CD14-positive monocyte (primary cell): Measurements from ENCODE around the gene STK33. TPM values are rescaled to one million over a fixed set of nuclear protein-coding genes. Genes with fewer than 3 reads are reported as not detected.

Experiments
- DNase-seq, 3 donors: peaks; one replicate each; pipeline ENCODE4 v3.0.0-alpha.2; 2011 to 2022
- H2AFZ ChIP-seq: 2 replicates; pipeline ENCODE4 v1.6.0; 2012; ENCODE audit warnings: mild to moderate bottlenecking, low read depth, low read length, inconsistent platforms; ENCODE audit not compliant: insufficient read depth, poor library complexity, severe bottlenecking
- H3K27ac ChIP-seq, 2 donors: 1 replicate in 1 of 2; 2 replicates in 1 of 2; pipeline ENCODE4 v1.5.1; 2012 to 2013; ENCODE audit warnings: low read length in 2 of 2, control low read depth in 1 of 2, inconsistent platforms in 1 of 2, low read depth in 1 of 2, mild to moderate bottlenecking in 1 of 2
- H3K27me3 ChIP-seq, 2 donors: one replicate each; pipeline versions ENCODE4 v1.6.0 to v1.6.1; 2011 to 2013; ENCODE audit warnings: low read length in 2 of 2; ENCODE audit not compliant: control insufficient read depth in 2 of 2, insufficient read depth in 2 of 2
- H3K36me3 ChIP-seq, 2 donors: replicated peaks in 1 of 2; 1 replicate in 1 of 2; 2 replicates in 1 of 2; pipeline versions ENCODE4 v1.5.1 to v1.6.1; 2012 to 2013; ENCODE audit warnings: low read length in 2 of 2, control low read depth in 1 of 2, inconsistent platforms in 1 of 2, mild to moderate bottlenecking in 1 of 2; ENCODE audit not compliant: insufficient read depth in 2 of 2, control insufficient read depth in 1 of 2
- H3K4me1 ChIP-seq, 2 donors: 1 replicate in 1 of 2; 2 replicates in 1 of 2; pipeline versions ENCODE4 v1.5.1 to v1.6.1; 2012 to 2013; ENCODE audit warnings: low read length in 2 of 2, control low read depth in 1 of 2, inconsistent platforms in 1 of 2, mild to moderate bottlenecking in 1 of 2, moderate library complexity in 1 of 2; ENCODE audit not compliant: insufficient read depth in 2 of 2, control insufficient read depth in 1 of 2
- H3K4me2 ChIP-seq: replicated peaks from 2 replicates; pipeline ENCODE3; 2012; ENCODE audit warnings: low read length, moderate library complexity, mild to moderate bottlenecking; ENCODE audit not compliant: poor library complexity, severe bottlenecking; ENCODE audit errors: extremely low read depth
- H3K4me3 ChIP-seq, 3 experiments: fragments of 200-600 bp in 1 of 3; sonication (generic) in 1 of 3; replicated peaks in 1 of 3; 1 replicate in 2 of 3; 2 replicates in 1 of 3; pipeline ENCODE4 v1.5.1; 2011 to 2013; ENCODE audit warnings: low read length in 3 of 3, mild to moderate bottlenecking in 3 of 3, control low read depth in 2 of 3, low read depth in 2 of 3, inconsistent platforms in 1 of 3, moderate library complexity in 1 of 3
- H3K79me2 ChIP-seq: 2 replicates; pipeline ENCODE4 v1.6.0; 2012; ENCODE audit warnings: mild to moderate bottlenecking, control low read depth, inconsistent platforms, low read length, moderate library complexity; ENCODE audit not compliant: insufficient read depth
- H3K9ac ChIP-seq: 2 replicates; pipeline ENCODE4 v1.6.0; 2017; ENCODE audit warnings: low read length, mild to moderate bottlenecking; ENCODE audit not compliant: insufficient read depth, poor library complexity, severe bottlenecking
- H3K9me3 ChIP-seq, 2 donors: replicated peaks in 1 of 2; 1 replicate in 1 of 2; 2 replicates in 1 of 2; pipeline versions ENCODE4 v1.5.1 to v1.6.1; 2012 to 2013; ENCODE audit warnings: low read length in 2 of 2, control low read depth in 1 of 2; ENCODE audit not compliant: control insufficient read depth in 1 of 2, insufficient read depth in 1 of 2
- H4K20me1 ChIP-seq: 2 replicates; pipeline ENCODE4 v1.6.0; 2012; ENCODE audit warnings: mild to moderate bottlenecking, low read length, control low read depth, moderate library complexity; ENCODE audit not compliant: insufficient read depth
- H3K27ac Mint-ChIP-seq, 7 donors: one replicate each; pipeline ENCODE4 v1.8.0; 2020; ENCODE audit warnings: mild to moderate bottlenecking in 7 of 7, mixed read lengths in 7 of 7, moderate library complexity in 6 of 7, inconsistent platforms in 2 of 7
- H3K27me3 Mint-ChIP-seq, 3 donors: one replicate each; pipeline ENCODE4 v1.8.0; 2021 to 2022; ENCODE audit warnings: low read depth in 3 of 3, mild to moderate bottlenecking in 3 of 3, mixed read lengths in 3 of 3, moderate library complexity in 3 of 3, inconsistent platforms in 1 of 3
- H3K36me3 Mint-ChIP-seq, 2 donors: one replicate each; pipeline ENCODE4 v1.8.0; 2020; ENCODE audit warnings: mixed read lengths in 2 of 2, inconsistent platforms in 1 of 2, mild to moderate bottlenecking in 1 of 2
- H3K4me1 Mint-ChIP-seq: one replicate; pipeline ENCODE4 v1.8.0; 2020; ENCODE audit warnings: mild to moderate bottlenecking, mixed read lengths
- H3K4me3 Mint-ChIP-seq, 2 donors: one replicate each; pipeline ENCODE4 v1.8.0; 2020; ENCODE audit warnings: mild to moderate bottlenecking in 2 of 2, mixed read lengths in 2 of 2, moderate library complexity in 1 of 2
- H3K9me3 Mint-ChIP-seq, 7 donors: one replicate each; pipeline ENCODE4 v1.8.0; 2020 to 2022; ENCODE audit warnings: mixed read lengths in 7 of 7, mild to moderate bottlenecking in 6 of 7, moderate library complexity in 6 of 7, inconsistent platforms in 2 of 7
- CTCF ChIP-seq: fragments of 200-600 bp; IDR thresholded peaks from one replicate; pipeline ENCODE4 v1.8.0; 2022; ENCODE audit warnings: antibody characterized with exemption, mild to moderate bottlenecking
- WGBS: methylation state at CpG from one replicate; pipeline ENCODE4 v1.1.5; 2013; ENCODE audit warnings: missing lambda C conversion rate; ENCODE audit not compliant: insufficient coverage; 5-methylcytosine and 5-hydroxymethylcytosine counted together
- intact Hi-C, 2 donors: fragments of 100-400 bp; cut with micrococcal nuclease; formaldehyde crosslinking; loops; one replicate each; pipeline versions ENCODE4 v1.15.0 to v1.15.1; 2023
- polyA plus RNA-seq, 3 donors: library from polyadenylated mRNA; depleted of rRNA in 1 of 3; unstranded in 2 of 3; stranded (reverse) in 1 of 3; fragments of 300-500 nt in 2 of 3; fragments of >200 nt in 1 of 3; fragmentation: Illumina TruSeq in 2 of 3; gene quantifications; 1 replicate in 2 of 3; 2 replicates in 1 of 3; pipeline ENCODE4 v1.2.3, GENCODE V29; 2012 to 2021

STK33 gene
- polyA plus RNA-seq, 3 donors, result not detected

GRCh38 chr11:8426076-8426475 lies 168.0 kb downstream of the STK33 start:
- no peak for DNase-seq
- Histone ChIP-seq H3K27me3 (no peaks in the 10 kb centered on the region), H3K9me3 (peaks cover 0 to 2% of the 10 kb centered on the region in 2 donors), H4K20me1 (no peaks in the 10 kb centered on the region), H3K79me2 (no peaks in the 10 kb centered on the region), H3K4me3 (no peak overlapping the region), H2AFZ (no peak overlapping the region), H3K27ac (no peak overlapping the region), H3K36me3 (no peaks in the 10 kb centered on the region), H3K4me1 (no peaks in the 10 kb centered on the region), H3K4me2 (no peak overlapping the region), H3K9ac (no peak overlapping the region)
- Mint-ChIP-seq H3K27me3 (peaks cover 0 to 1% (median 0%) of the 10 kb centered on the region in 3 donors), H3K36me3 (no peaks in the 10 kb centered on the region), H3K9me3 (peaks cover 0 to 9% (median 5%) of the 10 kb centered on the region in 7 donors), H3K4me3 (no peak overlapping the region), H3K27ac (no peak overlapping the region), H3K4me1 (no peaks in the 10 kb centered on the region)
- 89% methylated on average over 8 of the region's 8 CpGs for WGBS
- intact Hi-C loops, result no loop called here
- TF ChIP-seq CTCF, result no peak

- Histone ChIP-seq H3K4me2 (no peak overlapping the region), H3K27ac (no peak overlapping the region), H2AFZ (no peak overlapping the region), H4K20me1 (no peaks in the 10 kb centered on the region), H3K4me1 (no peaks in the 10 kb centered on the region), H3K9ac (no peak overlapping the region), H3K9me3 (no peaks in the 10 kb centered on the region), H3K4me3 (no peak overlapping the region), H3K79me2 (no peaks in the 10 kb centered on the region), H3K27me3 (no peaks in the 10 kb centered on the region), H3K36me3 (no peaks in the 10 kb centered on the region)
- Mint-ChIP-seq H3K27ac (no peak overlapping the region), H3K4me3 (no peak overlapping the region), H3K4me1 (peaks cover 5% of the 10 kb centered on the region), H3K9me3 (peaks cover 0 to 3% (median 0%) of the 10 kb centered on the region in 7 donors), H3K27me3 (no peaks in the 10 kb centered on the region), H3K36me3 (no peaks in the 10 kb centered on the region)
- intact Hi-C loops, result no loop called here
- peak; percentile 2 to 50 (median 7) for DNase-seq
- WGBS, result no CpG with 5 or more reads among the region's 1 CpG
- no peak for TF ChIP-seq CTCF
These were observed 178.8 kb downstream of the STK33 start for GRCh38 chr11:8415195-8415594.
